ENCODE results near the gene CLTC. TPM values are rescaled to one million over a fixed set of nuclear protein-coding genes. Genes with fewer than 3 reads are reported as not detected.

CLTC gene
- 168 to 219 TPM (median 205 TPM) in 5 replicates for total RNA-seq (2022; extraction: Qiagen RNA extraction; ENCODE audit: low read depth)

DNA sequence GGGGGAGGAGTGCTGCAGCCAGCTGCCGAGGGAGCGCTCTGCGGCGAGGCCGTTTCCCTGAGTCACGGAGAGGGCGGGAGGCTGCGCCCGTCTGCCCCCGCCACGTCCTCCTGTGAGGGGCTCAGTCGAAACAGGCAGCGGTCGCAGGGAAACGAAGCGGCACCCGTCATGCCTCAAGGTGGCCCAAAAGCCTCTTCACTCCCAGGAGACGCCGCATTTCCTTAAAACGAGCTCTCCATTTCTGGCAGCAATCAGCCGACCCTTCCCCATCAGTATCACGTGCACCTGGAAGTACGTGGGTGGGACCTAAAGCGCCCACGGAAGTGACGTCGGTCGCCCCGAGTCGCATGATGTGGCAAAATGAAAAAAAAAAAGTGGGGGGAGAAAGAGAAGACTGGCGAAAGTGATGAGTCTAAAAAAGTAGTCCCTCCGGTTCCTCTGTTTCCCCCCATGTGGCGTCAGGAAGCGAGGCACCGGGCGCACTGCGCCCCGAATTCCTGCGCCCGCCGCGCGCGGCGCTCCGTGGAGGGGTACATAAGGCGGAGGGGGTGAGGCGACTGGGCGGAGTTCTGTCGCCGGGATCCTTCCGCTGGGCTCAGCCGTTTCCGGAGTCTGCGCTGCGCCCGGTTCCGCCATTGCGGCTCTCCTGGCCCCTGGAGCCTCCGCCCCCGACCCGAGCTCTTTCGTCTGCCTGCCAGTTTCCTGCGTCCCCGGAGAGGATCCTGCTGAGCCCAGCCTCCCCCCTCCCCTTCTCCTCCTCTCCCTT is at the start of gene CLTC:
CLTC (plus strand) TSS at position 598 of the 766 bp plus-strand sequence. CDS start 237 bp downstream, outside the sequence.

DNA sequence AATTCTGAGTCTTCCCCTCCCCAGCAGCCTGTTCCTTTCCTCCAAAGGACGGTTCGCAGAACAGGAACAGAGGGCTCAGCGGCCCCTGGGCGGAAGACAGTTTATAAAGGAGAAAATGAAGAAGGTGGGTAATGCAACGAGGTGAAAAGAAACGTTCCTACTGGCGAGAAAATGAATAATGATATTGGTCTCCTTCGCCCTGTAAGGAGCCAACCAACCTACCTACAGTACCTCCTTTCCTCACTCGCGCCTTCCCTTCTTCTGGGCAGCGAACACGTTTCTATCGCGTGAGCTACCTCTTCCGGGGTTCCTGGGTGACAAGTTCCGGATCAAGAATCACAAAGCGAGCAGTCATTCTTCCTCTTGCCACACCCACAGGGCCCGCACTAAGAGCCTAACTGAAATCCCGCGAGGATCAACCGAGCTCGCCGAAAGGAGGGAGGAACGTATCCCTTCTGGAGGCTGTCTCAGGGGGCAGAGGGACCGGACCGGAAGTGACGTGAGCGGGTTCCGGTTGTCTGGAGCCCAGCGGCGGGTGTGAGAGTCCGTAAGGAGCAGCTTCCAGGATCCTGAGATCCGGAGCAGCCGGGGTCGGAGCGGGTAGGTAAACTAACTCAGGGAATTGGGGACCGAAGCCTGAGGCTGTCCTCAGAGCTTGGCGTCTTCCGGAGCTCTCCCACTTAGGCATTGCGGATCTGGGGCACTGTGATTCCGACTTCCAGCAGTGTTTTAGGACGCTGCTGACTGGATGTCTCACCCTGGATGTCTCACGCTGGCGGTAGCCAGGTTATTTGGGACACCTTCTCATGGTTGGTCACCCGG is 87.7 kb downstream of the CLTC start, which contains the start of the genes PTRH2 and VMP1:
PTRH2 (minus strand) TSS at position 282 of the 822 bp plus-strand sequence. CDS start 9,452 bp downstream, outside the sequence.
VMP1 (plus strand) TSS at position 506 of the 822 bp plus-strand sequence. CDS start 23,793 bp downstream, outside the sequence.

Other genes starting within 250 kb of the CLTC start
- 31.3 to 42.3 TPM (median 41.3 TPM) in 5 replicates for gene DHX40, start 54.3 kb upstream of the CLTC start, total RNA-seq (2022; extraction: Qiagen RNA extraction; ENCODE audit: low read depth)
- gene PTRH2, start 87.5 kb downstream of the CLTC start, total RNA-seq (2022; extraction: Qiagen RNA extraction; ENCODE audit: low read depth), result 97.3 to 120 TPM (median 109 TPM) in 5 replicates
- gene VMP1, start 87.8 kb downstream of the CLTC start, total RNA-seq (2022; extraction: Qiagen RNA extraction; ENCODE audit: low read depth), result 130 to 257 TPM (median 180 TPM) in 5 replicates

All from A549 treated with ZK216348 at 1 μM for 4 hours (cell line).